Cardiac fibroblast (primary cell): ENCODE results near the gene FAM222B.

Source experiments
- DNase-seq, 2 donors: peaks; one replicate each; pipeline versions ENCODE4 v3.0.0 to v3.0.0-alpha.2; 2010; ENCODE audit warnings: low read depth in 2 of 2
- H3K4me3 ChIP-seq, 2 donors: replicated peaks in 1 of 2; 1 replicate in 1 of 2; 2 replicates in 1 of 2; pipeline ENCODE4 v1.5.1; 2011; ENCODE audit warnings: low read depth in 2 of 2, low read length in 2 of 2, mild to moderate bottlenecking in 2 of 2, moderate library complexity in 1 of 2
- TF ChIP-seq, protein P1 (sequence below): IDR thresholded peaks from one replicate; pipeline ENCODE4 v1.5.1; 2011; ENCODE audit warnings: low read depth, mild to moderate bottlenecking, low read length, inconsistent platforms

FAM222B gene

DNA sequence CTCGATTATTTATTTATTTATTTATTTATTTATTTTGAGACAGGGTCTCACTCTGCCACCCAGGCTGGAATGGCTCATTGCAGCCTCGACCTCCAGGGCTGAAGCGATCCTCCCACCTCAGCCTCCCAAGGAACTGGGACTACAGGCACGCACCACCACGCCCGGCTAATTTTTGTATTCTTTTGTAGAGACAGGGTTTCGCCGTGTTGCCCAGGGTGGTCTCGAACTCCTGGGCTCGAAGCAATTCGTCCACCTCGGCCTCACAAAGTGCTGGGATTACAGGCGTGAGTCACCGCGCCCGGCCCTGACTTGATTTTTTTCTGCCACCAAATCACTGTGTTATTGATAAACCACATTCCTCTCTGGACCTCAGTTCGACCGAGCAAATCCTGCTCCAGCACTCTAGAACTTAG is 123.6 kb downstream of the FAM222B start:
- peak overlapping the region; percentile 96 for H3K4me3 ChIP-seq
- DNase-seq = no peak
- TF ChIP-seq, protein P1, sequence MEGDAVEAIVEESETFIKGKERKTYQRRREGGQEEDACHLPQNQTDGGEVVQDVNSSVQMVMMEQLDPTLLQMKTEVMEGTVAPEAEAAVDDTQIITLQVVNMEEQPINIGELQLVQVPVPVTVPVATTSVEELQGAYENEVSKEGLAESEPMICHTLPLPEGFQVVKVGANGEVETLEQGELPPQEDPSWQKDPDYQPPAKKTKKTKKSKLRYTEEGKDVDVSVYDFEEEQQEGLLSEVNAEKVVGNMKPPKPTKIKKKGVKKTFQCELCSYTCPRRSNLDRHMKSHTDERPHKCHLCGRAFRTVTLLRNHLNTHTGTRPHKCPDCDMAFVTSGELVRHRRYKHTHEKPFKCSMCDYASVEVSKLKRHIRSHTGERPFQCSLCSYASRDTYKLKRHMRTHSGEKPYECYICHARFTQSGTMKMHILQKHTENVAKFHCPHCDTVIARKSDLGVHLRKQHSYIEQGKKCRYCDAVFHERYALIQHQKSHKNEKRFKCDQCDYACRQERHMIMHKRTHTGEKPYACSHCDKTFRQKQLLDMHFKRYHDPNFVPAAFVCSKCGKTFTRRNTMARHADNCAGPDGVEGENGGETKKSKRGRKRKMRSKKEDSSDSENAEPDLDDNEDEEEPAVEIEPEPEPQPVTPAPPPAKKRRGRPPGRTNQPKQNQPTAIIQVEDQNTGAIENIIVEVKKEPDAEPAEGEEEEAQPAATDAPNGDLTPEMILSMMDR = no peak

DNA sequence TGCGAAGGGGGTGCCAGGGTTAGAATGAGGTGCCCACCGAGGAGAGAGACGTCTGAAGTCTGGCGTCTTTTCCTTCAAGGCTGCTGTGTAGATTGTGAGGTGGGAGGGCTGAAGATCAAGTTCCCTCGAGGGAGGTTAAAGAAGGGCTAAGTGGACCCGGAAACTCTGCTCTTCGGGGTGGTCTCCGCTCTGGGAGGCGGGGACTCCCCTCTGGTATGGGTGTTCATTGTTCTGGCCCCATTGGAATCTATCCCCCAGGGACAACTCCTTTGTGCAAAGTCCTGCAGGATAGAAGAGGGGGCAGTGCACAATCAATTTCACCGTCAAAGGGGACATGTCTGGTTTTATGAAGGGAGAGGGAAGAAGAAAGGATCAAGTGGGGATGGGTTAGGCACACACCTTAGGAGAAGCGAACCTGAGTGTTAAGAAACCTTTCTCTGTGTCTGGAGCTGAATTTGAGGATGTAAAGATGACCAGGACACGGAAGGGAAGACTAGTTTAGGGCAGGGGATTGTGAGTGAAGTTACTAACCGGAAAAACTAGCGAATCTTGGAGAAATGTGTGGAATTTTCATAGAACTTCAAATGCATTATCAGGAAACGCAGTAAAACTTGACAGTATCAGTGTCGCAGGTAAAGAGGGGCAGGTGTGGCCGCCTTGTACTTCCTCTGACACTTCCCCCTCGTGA is 124.1 kb downstream of the FAM222B start:
- TF ChIP-seq, protein P1 = no peak
- peak; percentile 44 to 67 for DNase-seq
- H3K4me3 ChIP-seq = peak overlapping the region; percentile 78 to 96

DNA sequence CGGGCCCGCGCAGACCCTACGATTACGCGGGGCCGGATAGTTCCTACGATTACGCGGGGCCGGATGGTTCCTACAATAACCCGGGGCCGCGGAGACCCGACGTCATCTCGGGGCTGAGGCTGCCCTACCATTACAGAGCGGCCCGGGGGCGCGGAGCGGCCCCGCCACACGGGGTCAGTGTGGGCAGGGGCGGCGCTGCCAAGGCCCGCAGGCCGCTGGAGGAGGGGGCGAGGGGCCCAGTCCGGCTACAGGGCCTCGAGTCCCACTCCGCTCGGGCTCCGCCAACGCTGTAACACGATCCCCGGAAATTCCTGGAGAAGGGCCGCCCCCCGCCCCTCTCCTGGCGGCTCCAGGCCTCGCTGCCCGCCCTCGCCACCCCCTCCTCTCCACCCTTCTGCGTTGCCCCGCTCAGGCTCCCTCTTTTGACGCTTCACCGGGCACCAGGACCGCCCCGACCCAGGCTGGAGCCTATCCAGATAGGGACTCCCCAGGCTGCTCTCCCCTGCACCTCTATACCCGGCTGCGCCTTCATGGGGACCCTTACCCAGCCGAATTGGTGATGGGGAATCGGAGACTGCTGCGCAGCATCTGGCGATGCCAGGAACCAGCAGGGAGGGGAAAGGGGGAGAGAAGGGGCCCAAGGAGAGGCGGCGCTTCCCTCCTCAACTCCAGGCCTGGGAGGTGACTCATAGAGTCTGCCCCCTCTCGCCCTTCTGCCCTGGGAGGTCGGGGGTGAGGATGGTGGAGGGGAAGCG is 124.8 kb downstream of the FAM222B start, which contains the start of gene RAB34:
Gene RAB34, minus strand, starts transcription at position 291 of the 755 bp plus-strand sequence. CDS start 602 bp downstream, outside the sequence.
- peak within 1 kb of the TSS; percentile 78 to 96 for H3K4me3 ChIP-seq
- peak; percentile 80 to 95 for DNase-seq

DNA sequence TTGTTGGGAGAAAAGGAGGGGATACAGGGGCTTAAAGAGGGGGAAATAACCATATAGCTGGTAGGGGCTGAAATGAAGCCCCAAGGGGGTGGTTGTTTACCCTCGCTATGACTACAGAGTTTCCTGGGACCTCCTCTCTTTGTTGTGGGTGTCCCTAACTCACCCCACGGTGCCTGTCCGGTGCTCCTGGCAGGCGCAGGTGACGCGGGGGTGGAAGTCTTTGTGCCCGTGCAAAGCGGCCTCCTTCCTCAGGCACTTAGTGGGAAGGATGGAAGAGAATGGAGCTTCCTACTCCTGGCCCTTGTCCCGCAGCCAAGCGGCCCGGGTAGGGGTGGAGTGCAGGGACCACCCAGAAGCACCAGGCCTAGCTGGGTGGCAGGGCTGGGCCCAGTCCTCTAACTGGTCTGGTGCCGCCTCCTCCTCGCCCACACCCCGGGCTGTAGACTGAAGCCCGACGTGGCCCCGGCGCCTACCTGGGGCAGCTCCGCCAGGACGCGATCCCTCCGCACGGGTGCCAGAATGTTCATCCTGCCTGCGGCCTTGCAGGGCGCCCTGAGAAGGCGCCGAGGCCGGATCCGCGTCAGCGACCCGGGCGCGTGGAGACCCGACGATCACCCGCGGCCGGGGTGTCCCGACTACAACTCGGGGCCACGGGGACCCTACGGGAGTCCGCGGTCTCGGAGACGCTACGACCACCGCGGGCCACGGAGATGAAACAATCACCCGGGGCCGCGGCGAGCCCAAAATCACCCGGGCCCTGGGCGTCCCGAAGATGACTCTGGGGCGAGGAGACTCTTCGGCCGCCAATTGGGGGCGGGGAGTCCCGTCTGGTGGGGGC is 125.6 kb downstream of the FAM222B start:
- H3K4me3 ChIP-seq = peak overlapping the region; percentile 78 to 96
- DNase-seq = peak; percentile 42 to 65
- TF ChIP-seq, protein P1 = no peak

More for the DNA sequence above, 124.8 kb downstream of the FAM222B start, which contains the start of gene RAB34:
- TF ChIP-seq, protein P1 = no peak

DNA sequence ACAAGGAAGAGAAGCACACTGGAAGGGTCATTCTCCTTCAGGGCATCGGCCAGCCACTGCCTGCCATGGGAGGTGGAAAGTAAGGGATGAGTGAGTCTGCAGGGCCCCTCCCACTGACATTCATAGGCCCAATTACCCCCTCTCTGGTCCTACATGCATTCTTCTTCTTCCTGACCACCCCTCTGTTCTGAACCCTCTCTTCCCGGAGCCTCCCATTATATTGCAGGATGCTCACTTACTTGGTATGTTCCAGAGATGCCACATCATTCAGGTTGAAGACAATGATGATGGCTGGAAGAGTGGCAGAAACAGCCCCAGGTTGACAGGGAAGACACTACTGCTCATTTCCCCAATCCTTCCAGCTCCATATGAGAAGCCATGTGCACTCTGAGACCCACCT is 127.4 kb downstream of the FAM222B start:
- no peak for DNase-seq
- TF ChIP-seq, protein P1 = no peak
- H3K4me3 ChIP-seq = no peak overlapping the region

DNA sequence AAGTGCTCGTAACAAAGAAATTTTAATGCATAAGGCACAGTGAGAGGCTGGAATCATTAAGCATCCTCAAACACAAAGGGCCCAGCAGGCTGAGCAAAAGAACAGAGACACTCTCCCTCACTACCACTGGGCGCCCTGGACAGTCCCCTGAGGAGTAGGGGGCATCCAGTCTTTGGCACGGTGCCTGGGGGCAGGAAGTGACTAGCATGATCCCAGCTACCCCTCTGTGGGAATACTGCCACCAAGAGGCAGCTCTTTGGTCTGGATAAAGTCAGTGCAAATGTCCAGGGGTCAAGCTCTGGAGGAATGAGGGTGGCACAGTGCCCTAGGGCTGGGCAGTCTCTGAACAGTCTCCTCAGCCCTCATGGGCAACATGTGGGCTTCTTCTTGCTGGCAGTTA is 128.3 kb downstream of the FAM222B start:
- H3K4me3 ChIP-seq = no peak overlapping the region
- DNase-seq = no peak
- TF ChIP-seq, protein P1 = no peak
